GM18520 (cell line): ENCODE measurements around the gene EXOC6.
"Not testable (repeated sequence)": the region's sequence is repeated elsewhere in the genome, so short reads cannot be mapped to it uniquely, and the experiment has no call there.

Source experiments
- ATAC-seq: cut with Tn5 transposase; IDR thresholded peaks from one replicate; pipeline ENCODE4 v1.9.1; 2021; ENCODE audit not compliant: unreplicated experiment

EXOC6 gene

GRCh38 chr10:92876509-92877036 is 28.3 kb downstream of the EXOC6 start:
- no peak for ATAC-seq

GRCh38 chr10:92880233-92880861 is 32.0 kb downstream of the EXOC6 start:
- ATAC-seq: no peak

- ATAC-seq: no peak
Observed at GRCh38 chr10:92880917-92881316, 32.6 kb downstream of the EXOC6 start.

GRCh38 chr10:92886334-92886961 is 38.1 kb downstream of the EXOC6 start:
- no peak for ATAC-seq

GRCh38 chr10:92890471-92890870 is 42.2 kb downstream of the EXOC6 start:
- ATAC-seq: no peak

GRCh38 chr10:92891885-92892690 is 43.8 kb downstream of the EXOC6 start:
- no peak for ATAC-seq

- no peak for ATAC-seq
Observed at GRCh38 chr10:92892691-92893054, 44.4 kb downstream of the EXOC6 start.

- ATAC-seq: no peak
Observed at GRCh38 chr10:92894081-92894655, 45.8 kb downstream of the EXOC6 start.

- ATAC-seq: no peak
Observed at GRCh38 chr10:92897916-92898315, 49.6 kb downstream of the EXOC6 start.

- no peak for ATAC-seq
Observed at GRCh38 chr10:92901819-92902251, 53.5 kb downstream of the EXOC6 start.

- no peak for ATAC-seq
Observed at GRCh38 chr10:92903633-92904032, 55.3 kb downstream of the EXOC6 start.

GRCh38 chr10:92907280-92907679 is 59.0 kb downstream of the EXOC6 start:
- ATAC-seq: no peak

- ATAC-seq: not testable (repeated sequence)
Observed at GRCh38 chr10:92912631-92913030, 64.3 kb downstream of the EXOC6 start.

- no peak for ATAC-seq
Observed at GRCh38 chr10:92913973-92914372, 65.7 kb downstream of the EXOC6 start.

- no peak for ATAC-seq
Observed at GRCh38 chr10:92914478-92915325, 66.4 kb downstream of the EXOC6 start.

- no peak for ATAC-seq
Observed at GRCh38 chr10:92915892-92916291, 67.6 kb downstream of the EXOC6 start.

- no peak for ATAC-seq
Observed at GRCh38 chr10:92916433-92916832, 68.1 kb downstream of the EXOC6 start.

- ATAC-seq: no peak
Observed at GRCh38 chr10:92918603-92919002, 70.3 kb downstream of the EXOC6 start.

GRCh38 chr10:92920866-92921265 is 72.5 kb downstream of the EXOC6 start:
- no peak for ATAC-seq

- ATAC-seq: no peak
Observed at GRCh38 chr10:92923416-92923815, 75.1 kb downstream of the EXOC6 start.

GRCh38 chr10:92929896-92930295 is 81.6 kb downstream of the EXOC6 start:
- no peak for ATAC-seq
